Fibroblast of lung (primary cell): Measurements from ENCODE around the gene ZIC3. TPM values are rescaled to one million over a fixed set of nuclear protein-coding genes. Genes with fewer than 3 reads are reported as not detected.

Experiments used
- DNase-seq, 2 donors: peaks; one replicate each; pipeline versions ENCODE4 v3.0.0 to v3.0.0-alpha.2; 2010; ENCODE audit warnings: low read depth in 2 of 2
- H2AFZ ChIP-seq: 2 replicates; pipeline ENCODE4 v1.5.1; 2012; ENCODE audit warnings: low read length, control low read depth, inconsistent platforms
- H3K27ac ChIP-seq: 2 replicates; pipeline ENCODE4 v1.5.1; 2011; ENCODE audit warnings: low read length, control low read depth; ENCODE audit not compliant: insufficient read depth
- H3K27me3 ChIP-seq: 2 replicates; pipeline ENCODE4 v1.5.1; 2011; ENCODE audit warnings: mild to moderate bottlenecking, low read length; ENCODE audit not compliant: control insufficient read depth, insufficient read depth
- H3K36me3 ChIP-seq: 2 replicates; pipeline ENCODE4 v1.5.1; 2011; ENCODE audit warnings: low read length; ENCODE audit not compliant: control insufficient read depth, insufficient read depth
- H3K4me1 ChIP-seq: 2 replicates; pipeline ENCODE4 v1.5.1; 2011; ENCODE audit warnings: low read length; ENCODE audit not compliant: control insufficient read depth, insufficient read depth; ENCODE audit errors: extremely low read depth
- H3K4me2 ChIP-seq: 2 replicates; pipeline ENCODE4 v1.5.1; 2011; ENCODE audit warnings: low read length, control low read depth; ENCODE audit not compliant: insufficient read depth; ENCODE audit errors: extremely low read depth
- H3K4me3 ChIP-seq, 4 experiments: fragments of 200-600 bp in 1 of 4; sonication (generic) in 1 of 4; replicated peaks in 1 of 4; 2 replicates each; pipeline ENCODE4 v1.5.1; 2011 to 2016; ENCODE audit warnings: low read length in 4 of 4, low read depth in 3 of 4, mild to moderate bottlenecking in 3 of 4, control low read depth in 2 of 4, inconsistent platforms in 1 of 4, mixed read lengths in 1 of 4; ENCODE audit not compliant: insufficient read depth in 1 of 4; ENCODE audit errors: control extremely low read depth in 1 of 4
- H3K79me2 ChIP-seq: 2 replicates; pipeline ENCODE4 v1.5.1; 2012; ENCODE audit warnings: mild to moderate bottlenecking, low read length, inconsistent platforms; ENCODE audit not compliant: control insufficient read depth, insufficient read depth
- H3K9ac ChIP-seq: 2 replicates; pipeline ENCODE4 v1.5.1; 2011; ENCODE audit warnings: mild to moderate bottlenecking, low read length, control low read depth; ENCODE audit not compliant: insufficient read depth
- H3K9me3 ChIP-seq: 2 replicates; pipeline ENCODE4 v1.5.1; 2012; ENCODE audit warnings: low read depth, low read length; ENCODE audit not compliant: control insufficient read depth, insufficient read depth
- H4K20me1 ChIP-seq: 2 replicates; pipeline ENCODE4 v1.5.1; 2011; ENCODE audit warnings: low read length; ENCODE audit not compliant: control insufficient read depth, insufficient read depth; ENCODE audit errors: extremely low read depth
- CTCF ChIP-seq, 2 donors: IDR thresholded peaks in 1 of 2; conservative IDR thresholded peaks in 1 of 2; 1 replicate in 1 of 2; 2 replicates in 1 of 2; pipeline ENCODE4 v1.5.1; 2011 to 2012; ENCODE audit warnings: low read length in 2 of 2, control low read depth in 1 of 2, inconsistent platforms in 1 of 2, low read depth in 1 of 2, mild to moderate bottlenecking in 1 of 2
- EZH2 ChIP-seq: IDR thresholded peaks from 2 replicates; pipeline ENCODE4 v1.5.1; 2012; ENCODE audit warnings: low read length, control low read depth, mild to moderate bottlenecking; ENCODE audit errors: missing control alignments
- polyA plus RNA-seq, 2 donors: library from polyadenylated mRNA; depleted of rRNA in 1 of 2; stranded (reverse) in 1 of 2; unstranded in 1 of 2; fragments of >200 nt; gene quantifications; 2 replicates each; pipeline ENCODE4 v1.2.1, GENCODE V29; 2011 to 2012; ENCODE audit warnings: missing spikeins in 1 of 2
- total RNA-seq: library from RNA; depleted of rRNA; stranded (reverse); fragments of >200 nt; gene quantifications from 2 replicates; pipeline ENCODE4 v1.2.1, GENCODE V29; 2014

The ZIC3 gene
- total and polyA plus RNA-seq, 2 donors (not counting 1 experiment from before 2014, with no cell fraction given) = not detected

- TF ChIP-seq EZH2 (no peak), CTCF (conservative IDR thresholded peaks at IDR 0.05 in 1 of 2, IDR thresholded peaks at IDR 0.05 in 1 of 2; ENCODE audit: low read depth in 1 of 2, low read length in 2 of 2) (no peak)
- Histone ChIP-seq H3K4me1 (no peaks in the 10 kb centered on the region), H3K4me3 (no peak overlapping the region), H4K20me1 (no peaks in the 10 kb centered on the region), H3K9me3 (no peaks in the 10 kb centered on the region), H3K9ac (no peak overlapping the region), H2AFZ (no peak overlapping the region), H3K36me3 (no peaks in the 10 kb centered on the region), H3K79me2 (no peaks in the 10 kb centered on the region), H3K27ac (no peak overlapping the region), H3K27me3 (no peaks in the 10 kb centered on the region), H3K4me2 (no peak overlapping the region)
- DNase-seq = no peak
Observed at GRCh38 chrX:137574102-137574783, 8.3 kb downstream of the ZIC3 start.

GRCh38 chrX:137574784-137575293 is 8.9 kb downstream of the ZIC3 start:
- H4K20me1 ChIP-seq = no peaks in the 10 kb centered on the region

More at GRCh38 chrX:137574784-137575293, 8.9 kb downstream of the ZIC3 start:
- Histone ChIP-seq H3K27ac (no peak overlapping the region), H2AFZ (no peak overlapping the region), H3K4me2 (no peak overlapping the region), H3K79me2 (no peaks in the 10 kb centered on the region), H3K4me3 (no peak overlapping the region), H3K4me1 (no peaks in the 10 kb centered on the region), H3K9me3 (no peaks in the 10 kb centered on the region), H3K36me3 (no peaks in the 10 kb centered on the region), H3K9ac (no peak overlapping the region), H3K27me3 (no peaks in the 10 kb centered on the region)
- TF ChIP-seq EZH2 = no peak
- TF ChIP-seq CTCF (conservative IDR thresholded peaks at IDR 0.05 in 1 of 2, IDR thresholded peaks at IDR 0.05 in 1 of 2; ENCODE audit: low read depth in 1 of 2, low read length in 2 of 2) = no peak
- no peak for DNase-seq
